K562 (cell line): ENCODE data around the gene HMGA1. TPM values are rescaled to one million over a fixed set of nuclear protein-coding genes. Genes with fewer than 3 reads are reported as not detected.

Experiments used
- ATAC-seq: fragments of 200-7000 bp; cut with Tn5 transposase; 3 replicates; pipeline ENCODE4 v1.9.1; 2020; ENCODE audit warnings: moderate library complexity
- BruUV-seq: library from RNA; stranded (reverse); fragments of 400-500 nt; replicated peaks from 2 replicates; lab custom pipeline; 2021; lab: Mats Ljungman, UMichigan
- CTCF ChIA-PET: fragments of 300-600 bp; formaldehyde crosslinking; extraction: SDS; loops from one replicate; lab custom pipeline; 2021; ENCODE audit warnings: low intra/inter-chr PET ratio; lab: Yijun Ruan, JAX
- POLR2A ChIA-PET: fragments of 300-600, 350-650 bp; sonication (Branson Sonifier 250); formaldehyde crosslinking; extraction: SDS; loops from one replicate; lab custom pipeline; 2021; ENCODE audit warnings: antibody characterized with exemption, inconsistent platforms; lab: Yijun Ruan, JAX
- DNase-seq, 4 experiments: peaks; one replicate each; pipeline versions ENCODE4 v3.0.0 to v3.0.0-alpha.2; 2011 to 2018; ENCODE audit warnings: low spot score in 3 of 4, mixed read lengths in 3 of 4; ENCODE audit errors: extremely low read depth in 1 of 4
- FAIRE-seq: peaks from 2 replicates; lab custom pipeline; 2011; peaks lifted over from hg19 to GRCh38; lab: Jason Lieb, UNC
- H2AFZ ChIP-seq: 2 replicates; pipeline ENCODE4 v1.6.0; 2011; ENCODE audit warnings: low read depth, low read length, control low read depth, inconsistent platforms
- H3K27ac ChIP-seq: fragments of 200-600 bp; 3 replicates; pipeline ENCODE4 v1.8.0; 2011; ENCODE audit warnings: low read depth, mild to moderate bottlenecking, control low read depth, inconsistent platforms, low read length, moderate library complexity, mixed read lengths; ENCODE audit errors: extremely low read depth
- H3K27me3 ChIP-seq, 2 experiments: fragments of 300-600 bp in 1 of 2; 2 replicates in 1 of 2; 3 replicates in 1 of 2; pipeline versions ENCODE4 v1.6.0 to v1.8.0; 2011; ENCODE audit warnings: inconsistent platforms in 2 of 2, low read length in 2 of 2, mild to moderate bottlenecking in 1 of 2, mixed read lengths in 1 of 2, moderate library complexity in 1 of 2; ENCODE audit not compliant: control insufficient read depth in 2 of 2, insufficient read depth in 2 of 2
- H3K36me3 ChIP-seq: fragments of 300-600 bp; 3 replicates; pipeline ENCODE4 v1.8.0; 2011; ENCODE audit warnings: mild to moderate bottlenecking, low read length, inconsistent platforms; ENCODE audit not compliant: control insufficient read depth, insufficient read depth
- H3K4me1 ChIP-seq, 2 experiments: fragments of 200-600 bp in 1 of 2; replicated peaks in 1 of 2; 2 replicates in 1 of 2; 3 replicates in 1 of 2; pipeline versions ENCODE4 v1.5.1 to v1.8.0; 2011; ENCODE audit warnings: inconsistent platforms in 2 of 2, low read length in 2 of 2, mild to moderate bottlenecking in 1 of 2, mixed read lengths in 1 of 2, moderate library complexity in 1 of 2; ENCODE audit not compliant: control insufficient read depth in 2 of 2, insufficient read depth in 2 of 2
- H3K4me2 ChIP-seq: 2 replicates; pipeline ENCODE4 v1.6.1; 2011; ENCODE audit warnings: low read length, control low read depth, inconsistent platforms, mixed read lengths; ENCODE audit not compliant: insufficient read depth
- H3K4me3 ChIP-seq: fragments of 200-600 bp; sonication (generic), shearing (Covaris generic); 2 replicates; pipeline ENCODE4 v1.5.1; 2016; ENCODE audit warnings: control low read depth, inconsistent platforms
- H3K79me2 ChIP-seq: fragments of 200-600 bp; 3 replicates; pipeline ENCODE4 v1.8.0; 2011; ENCODE audit warnings: low read length, inconsistent platforms; ENCODE audit not compliant: control insufficient read depth, insufficient read depth
- H3K9ac ChIP-seq, 2 experiments: 2 replicates each; pipeline versions ENCODE4 v1.6.0 to v1.6.1; 2011; ENCODE audit warnings: low read depth in 2 of 2, low read length in 2 of 2, control low read depth in 1 of 2, inconsistent platforms in 1 of 2, mild to moderate bottlenecking in 1 of 2, mixed read lengths in 1 of 2; ENCODE audit not compliant: insufficient read depth in 1 of 2
- H3K9me1 ChIP-seq: one replicate; pipeline ENCODE4 v1.6.0; 2011; ENCODE audit warnings: inconsistent platforms, mild to moderate bottlenecking, low read length, moderate library complexity; ENCODE audit not compliant: control insufficient read depth, insufficient read depth
- H3K9me3 ChIP-seq: replicated peaks from 2 replicates; pipeline ENCODE4 v1.5.1; 2011; ENCODE audit warnings: low read depth, low read length, inconsistent platforms; ENCODE audit not compliant: control insufficient read depth, insufficient read depth
- H4K20me1 ChIP-seq: replicated peaks from 2 replicates; pipeline ENCODE4 v1.6.1; 2011; ENCODE audit warnings: low read length, inconsistent platforms, mixed read lengths; ENCODE audit not compliant: control insufficient read depth, insufficient read depth
- AFF4 ChIP-seq: sonication (generic); formaldehyde crosslinking; IDR thresholded peaks from 2 replicates; pipeline ENCODE4 v1.8.0; 2023; ENCODE audit warnings: mild to moderate bottlenecking, missing genetic modification reagents
- ATF3 ChIP-seq, 2 experiments: fragments of 450-650 bp in 1 of 2; sonication (generic) in 1 of 2; formaldehyde crosslinking in 1 of 2; IDR thresholded peaks in 1 of 2; conservative IDR thresholded peaks in 1 of 2; 2 replicates each; pipeline versions ENCODE4 v1.6.1 to v1.8.1; 2016 to 2023; ENCODE audit warnings: mild to moderate bottlenecking in 2 of 2, moderate library complexity in 2 of 2, inconsistent platforms in 1 of 2, missing genetic modification reagents in 1 of 2
- DPF2 ChIP-seq: fragments of 450-650 bp; IDR thresholded peaks from 2 replicates; pipeline ENCODE4 v1.6.1; 2016
- FOSL1 ChIP-seq: fragments of 200-800 bp; sonication (Bioruptor generic); conservative IDR thresholded peaks from 2 replicates; pipeline ENCODE4 v1.6.1; 2016; ENCODE audit warnings: missing genetic modification characterization, missing compliant biosample characterization
- FOXK1 ChIP-seq: sonication (generic); formaldehyde crosslinking; IDR thresholded peaks from 2 replicates; pipeline ENCODE4 v1.8.0; 2022; ENCODE audit warnings: missing genetic modification reagents, mild to moderate bottlenecking, borderline replicate concordance
- KAT7 ChIP-seq: sonication (generic); formaldehyde crosslinking; IDR thresholded peaks from 2 replicates; pipeline ENCODE4 v1.8.0; 2022; ENCODE audit warnings: missing genetic modification reagents, mild to moderate bottlenecking, borderline replicate concordance
- NCOA6 ChIP-seq: fragments of 450-650 bp; IDR thresholded peaks from 2 replicates; pipeline ENCODE4 v1.6.1; 2017; ENCODE audit warnings: mild to moderate bottlenecking
- PPARD ChIP-seq: fragments of 250-450 bp; sonication (Bioruptor Pico); IDR thresholded peaks from 2 replicates; pipeline ENCODE4 v1.8.0; 2022; ENCODE audit warnings: inconsistent platforms, mild to moderate bottlenecking, moderate library complexity
- SMARCC2 ChIP-seq: fragments of 450-650 bp; IDR thresholded peaks from 2 replicates; pipeline ENCODE4 v1.6.1; 2017; ENCODE audit warnings: antibody characterized with exemption, moderate library complexity, mild to moderate bottlenecking, low read depth
- TBP ChIP-seq: optimal IDR thresholded peaks from 2 replicates; pipeline ENCODE3; 2011; ENCODE audit warnings: low read depth, low read length, improper control_type of control experiment
- TCF3 ChIP-seq: sonication (generic); formaldehyde crosslinking; IDR thresholded peaks from 2 replicates; pipeline ENCODE4 v1.4.0; 2020; ENCODE audit warnings: mild to moderate bottlenecking, missing genetic modification reagents
- WGBS: fragments of 100-300 bp; shearing (Covaris generic); methylation state at CpG from one replicate; pipeline ENCODE4 v1.1.6; 2016; ENCODE audit warnings: low coverage, mixed read lengths; ENCODE audit not compliant: insufficient coverage; ENCODE audit errors: missing lambda C conversion rate; 5-methylcytosine and 5-hydroxymethylcytosine counted together
- in situ Hi-C: fragments of 300-500 bp; cut with MboI; formaldehyde crosslinking; loops from 4 replicates; pipeline ENCODE4 v1.15.0; 2018; ENCODE audit warnings: inconsistent platforms, mixed read lengths
- intact Hi-C: fragments of 100-400 bp; cut with micrococcal nuclease; formaldehyde crosslinking; loops from 2 replicates; pipeline ENCODE4 v1.14.2; 2022
- polyA plus RNA-seq, 8 experiments: library from polyadenylated mRNA; depleted of rRNA in 4 of 8; stranded (reverse) in 5 of 8; unstranded in 3 of 8; fragments of >200 nt; fragmentation: Nextera tagmentation in 2 of 8; fragmentation: Illumina TruSeq in 1 of 8; extraction: Ambion mirVana in 2 of 8; extraction: Trizol in 1 of 8; gene quantifications; 2 replicates each; pipeline versions ENCODE4 v1.2.1 to v1.2.3, GENCODE V29; 2011 to 2014; ENCODE audit warnings: inconsistent platforms in 1 of 8, missing spikeins in 1 of 8
- total RNA-seq, 7 experiments: library from RNA; depleted of rRNA in 6 of 7; stranded (reverse); fragments of >200 nt in 6 of 7; fragmentation: Illumina TruSeq in 2 of 7; extraction: Trizol in 2 of 7; gene quantifications; 2 replicates each; pipeline versions ENCODE4 v1.2.1 to v1.2.3, GENCODE V29; 2011 to 2021; ENCODE audit warnings: low replicate concordance in 1 of 7

The HMGA1 gene
- total and polyA plus RNA-seq, 9 of the 15 experiments (the other 6 are each of a cell fraction or from before 2014, with no cell fraction given): 27.8 to 1,947 (median 594) TPM

GRCh38 chr6:34239500-34239825 is 2.8 kb downstream of the HMGA1 start:
- POLR2A ChIA-PET: interaction anchor here (0.6 to 1.6 kb wide), 5 partner anchors 10 to 564 kb away, joined by 3 to 8 read pairs (median 4); no protein-coding TSS in a partner anchor
- no TSS peak for BruUV-seq
- H3K36me3 ChIP-seq: peaks cover 66% of the 10 kb centered on the region

More at GRCh38 chr6:34239500-34239825, 2.8 kb downstream of the HMGA1 start:
- CTCF ChIA-PET: no interaction called here
- Histone ChIP-seq H3K9me1 (no peaks in the 10 kb centered on the region), H3K4me2 (peak overlapping the region; percentile 85), H3K79me2 (peaks cover 78% of the 10 kb centered on the region), H3K9me3 (no peaks in the 10 kb centered on the region), H3K4me3 (peak overlapping the region; percentile 85; the same call in 1 of the 2 replicates), H2AFZ (no peak overlapping the region), H3K9ac (peak overlapping the region; percentile 97 to 99; a peak in 3 of 4 replicates), H3K4me1 (peaks cover 71 to 76% of the 10 kb centered on the region in 2 experiments), H3K27ac (peak overlapping the region; percentile 98), H4K20me1 (peaks cover 44% of the 10 kb centered on the region), H3K27me3 (no peaks in the 10 kb centered on the region)
- WGBS: 5% methylated on average over 3 of the region's 3 CpGs
- DNase-seq (peak in 3 of 4 experiments; percentile 23 to 50 (median 34)), FAIRE-seq (no peak), ATAC-seq (no peak)
- in situ Hi-C loops (no loop called here), intact Hi-C loops (no loop called here)
- TF ChIP-seq KAT7 (CRISPR knock-in tag) (0 out of 2 replicates have a peak, but pooled peaks have one; percentile 26), SMARCC2 (0 out of 2 replicates have a peak, but pooled peaks have one; percentile 4), TBP (no peak), AFF4 (CRISPR knock-in tag) (0 out of 2 replicates have a peak, but pooled peaks have one; percentile 22), TCF3 (CRISPR knock-in tag) (0 out of 2 replicates have a peak, but pooled peaks have one; percentile 10), ATF3 (IDR thresholded peaks at IDR 0.05) (no peak; the same call in 1 of the 2 replicates), ATF3 (CRISPR knock-in tag; conservative IDR thresholded peaks at IDR 0.05) (0 out of 2 replicates have a peak, but pooled peaks have one; percentile 8), NCOA6 (no peak), FOXK1 (CRISPR knock-in tag) (0 out of 2 replicates have a peak, but pooled peaks have one; percentile 35), DPF2 (0 out of 2 replicates have a peak, but pooled peaks have one; percentile 1), PPARD (CRISPR knock-in tag) (no peak), FOSL1 (tag) (0 out of 2 replicates have a peak, but pooled peaks have one; percentile 3)
